NCI-H187 (cell line): ENCODE results near the gene PID1.

Source experiments
- DNase-seq, 2 experiments: peaks; one replicate each; lab custom pipeline; 2025; lab: John Stamatoyannopoulos, UW

PID1 gene, protein sequence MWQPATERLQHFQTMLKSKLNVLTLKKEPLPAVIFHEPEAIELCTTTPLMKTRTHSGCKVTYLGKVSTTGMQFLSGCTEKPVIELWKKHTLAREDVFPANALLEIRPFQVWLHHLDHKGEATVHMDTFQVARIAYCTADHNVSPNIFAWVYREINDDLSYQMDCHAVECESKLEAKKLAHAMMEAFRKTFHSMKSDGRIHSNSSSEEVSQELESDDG

GRCh38 chr2:229270551-229271410, at the start of gene PID1:
PID1 (minus strand) TSS chr2:229271287; CDS start chr2:229271043, 244 bp downstream.
- no peak for DNase-seq

GRCh38 chr2:229319558-229319957, 48.5 kb upstream of the PID1 start:
- no peak for DNase-seq

GRCh38 chr2:229314117-229314516, 43.0 kb upstream of the PID1 start:
- no peak for DNase-seq

- DNase-seq, result no peak
Measured at GRCh38 chr2:229313591-229313990, 42.5 kb upstream of the PID1 start.

GRCh38 chr2:229301237-229301636, 30.1 kb upstream of the PID1 start:
- DNase-seq, result no peak

DNA sequence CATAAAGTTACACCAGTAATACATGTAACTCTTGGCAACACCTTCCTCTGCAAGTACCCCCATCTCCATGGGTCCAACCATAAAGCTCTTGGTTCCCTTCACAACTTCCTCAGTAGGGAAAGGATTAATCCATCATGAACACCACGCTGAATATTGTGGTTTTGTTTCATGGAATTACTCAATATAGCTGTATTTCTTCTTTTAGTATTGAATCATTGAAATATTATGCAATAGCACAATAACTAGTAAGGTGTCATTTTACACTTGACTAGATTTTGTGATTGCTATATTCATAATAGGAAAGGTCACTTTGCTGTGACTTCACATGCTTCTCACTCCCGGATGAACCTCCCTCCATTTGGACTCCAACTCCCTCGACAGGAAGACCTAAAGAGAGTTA, 29.7 kb upstream of the PID1 start:
- no peak for DNase-seq

DNA sequence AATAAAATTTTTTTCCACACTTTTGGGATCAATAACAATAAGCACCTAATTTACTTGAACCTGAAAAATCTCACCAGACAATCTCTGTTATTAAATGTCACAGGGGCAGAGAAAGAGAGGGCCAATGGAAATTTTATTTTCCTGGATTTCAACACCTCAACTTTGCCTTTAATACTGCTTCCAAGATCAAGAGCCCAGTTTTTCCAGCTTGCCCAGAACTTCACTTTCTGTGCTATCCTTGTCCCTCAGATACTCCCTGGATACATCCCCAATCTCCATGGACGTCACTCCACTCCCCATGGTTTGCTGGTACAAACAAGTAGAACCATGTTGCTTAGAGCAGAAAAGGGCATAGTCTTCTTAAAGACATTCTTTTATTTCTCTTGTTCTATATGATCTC, 29.3 kb upstream of the PID1 start:
- DNase-seq, result no peak

DNA sequence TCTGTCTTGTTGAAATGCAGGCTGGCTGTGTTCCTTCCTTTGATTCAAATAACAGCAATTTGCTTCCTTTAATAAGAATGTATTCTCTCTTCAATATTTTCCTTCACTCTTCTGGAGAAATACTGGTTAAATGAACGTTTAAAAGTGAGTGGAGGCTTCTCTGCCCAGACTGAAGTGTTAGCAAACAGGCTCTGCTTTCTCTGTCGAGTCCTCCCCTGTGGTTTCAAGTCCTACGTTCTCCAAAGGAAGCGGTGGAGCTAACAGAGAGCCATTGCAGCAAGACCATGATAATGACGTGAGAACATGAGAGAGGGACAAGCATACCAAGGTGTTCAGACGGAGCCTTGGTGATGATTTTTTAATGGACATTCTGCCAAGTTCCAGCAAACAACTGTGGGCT, 26.2 kb upstream of the PID1 start:
- DNase-seq, result no peak

DNA sequence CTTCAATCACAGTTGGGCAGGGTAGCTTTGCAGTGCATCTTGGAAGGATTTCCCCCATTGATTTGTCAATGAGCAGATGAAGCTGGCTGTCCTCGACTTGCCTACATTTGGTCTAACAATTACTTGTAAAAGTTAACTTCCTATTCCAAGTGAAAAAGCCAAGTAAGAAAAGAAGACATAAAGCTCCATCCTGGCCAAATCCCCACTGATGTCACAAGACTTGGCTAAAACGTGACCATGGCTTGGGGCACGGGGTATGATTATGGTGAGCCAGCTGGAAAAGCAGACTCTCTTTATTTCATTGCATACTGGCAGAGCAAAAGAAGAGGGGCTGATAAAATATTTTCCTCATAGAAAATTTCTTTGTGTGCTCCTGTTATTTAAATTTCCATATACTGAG, 25.4 kb upstream of the PID1 start:
- DNase-seq, result no peak

DNA sequence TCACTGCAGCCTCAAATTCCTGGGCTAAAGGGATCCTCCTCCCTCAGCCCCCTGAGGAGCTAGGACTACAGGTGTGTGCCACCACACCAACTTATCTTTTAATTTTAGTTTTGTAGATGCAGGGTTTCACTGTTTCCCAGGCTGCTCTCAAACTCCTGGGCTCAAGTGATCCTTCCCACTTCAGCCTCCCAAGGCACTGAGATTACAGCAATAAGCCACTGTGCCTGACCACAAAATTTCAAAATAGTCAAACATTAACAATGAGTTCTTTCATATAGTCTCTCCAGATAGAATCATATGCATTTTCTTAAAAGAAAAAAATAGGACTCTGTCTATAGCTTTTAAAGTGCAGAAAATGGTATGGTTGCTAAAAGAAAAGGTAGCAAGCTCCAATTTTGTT, 24.9 kb upstream of the PID1 start:
- no peak for DNase-seq

GRCh38 chr2:229287823-229288222, 16.7 kb upstream of the PID1 start:
- DNase-seq, result no peak

- no peak for DNase-seq
Measured at GRCh38 chr2:229282758-229283546, 11.9 kb upstream of the PID1 start.

DNA sequence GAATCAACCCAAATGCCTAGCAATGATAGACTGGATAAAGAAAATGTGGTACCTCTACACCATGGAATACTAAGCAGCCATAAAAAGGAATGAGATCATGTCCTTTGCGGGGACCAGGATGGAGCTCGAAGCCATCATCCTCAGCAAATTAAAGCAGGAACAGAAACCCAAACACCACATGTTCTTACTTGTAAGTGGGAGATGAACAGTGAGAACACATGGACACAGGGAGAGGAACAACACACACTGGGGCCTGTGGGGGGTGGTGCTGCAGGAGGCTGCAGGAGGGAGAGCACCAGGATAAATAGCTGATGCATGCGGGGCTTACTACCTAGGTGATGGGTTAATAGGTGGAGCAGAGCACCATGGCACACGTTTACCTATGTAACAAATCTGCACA, 8.4 kb upstream of the PID1 start:
- no peak for DNase-seq

DNA sequence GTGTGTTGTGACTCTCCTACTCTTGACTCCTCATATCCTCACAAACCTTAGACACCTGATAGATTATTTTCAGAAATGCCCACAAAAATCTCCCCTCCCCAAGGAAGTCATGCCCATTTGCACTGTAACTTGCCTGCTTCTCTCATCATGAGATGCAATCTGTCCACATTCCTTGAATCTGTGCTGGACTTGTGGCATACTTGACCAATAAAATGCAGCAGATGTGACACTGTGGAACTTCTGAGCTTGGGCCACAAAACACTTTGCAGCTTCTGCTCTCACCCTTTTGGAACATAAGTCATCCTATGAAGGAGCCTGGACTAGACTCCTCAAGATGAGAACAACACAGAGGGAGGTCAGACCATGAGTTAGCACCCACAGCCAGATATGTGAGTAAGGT, 4.4 kb upstream of the PID1 start:
- DNase-seq, result no peak

GRCh38 chr2:229273723-229274338, 2.7 kb upstream of the PID1 start:
- DNase-seq, result peak; percentile 18 to 41

- no peak for DNase-seq
Measured at GRCh38 chr2:229273006-229273722, 2.1 kb upstream of the PID1 start.

DNA sequence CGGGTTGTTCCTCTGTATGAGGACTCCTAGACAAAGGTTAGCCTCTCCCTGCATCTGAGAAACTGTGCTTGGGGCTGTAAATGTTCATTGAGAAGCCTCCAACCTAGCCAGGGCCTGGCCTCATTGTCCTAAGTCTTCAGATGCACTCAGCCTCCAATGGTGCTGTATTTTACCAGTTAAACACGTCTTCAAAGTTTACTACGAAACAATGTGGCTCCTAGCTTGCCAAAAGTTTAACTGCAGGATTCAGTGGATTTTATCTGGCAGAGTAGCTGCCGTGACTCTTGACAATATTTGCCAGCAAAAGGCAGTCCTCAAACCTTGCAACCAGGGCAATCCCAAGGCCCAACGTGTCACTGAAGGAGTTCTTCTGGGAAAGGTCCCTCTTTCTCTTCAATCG, 1.1 kb downstream of the PID1 start:
- DNase-seq, result no peak

GRCh38 chr2:229269146-229269545, 1.9 kb downstream of the PID1 start:
- DNase-seq, result no peak

DNA sequence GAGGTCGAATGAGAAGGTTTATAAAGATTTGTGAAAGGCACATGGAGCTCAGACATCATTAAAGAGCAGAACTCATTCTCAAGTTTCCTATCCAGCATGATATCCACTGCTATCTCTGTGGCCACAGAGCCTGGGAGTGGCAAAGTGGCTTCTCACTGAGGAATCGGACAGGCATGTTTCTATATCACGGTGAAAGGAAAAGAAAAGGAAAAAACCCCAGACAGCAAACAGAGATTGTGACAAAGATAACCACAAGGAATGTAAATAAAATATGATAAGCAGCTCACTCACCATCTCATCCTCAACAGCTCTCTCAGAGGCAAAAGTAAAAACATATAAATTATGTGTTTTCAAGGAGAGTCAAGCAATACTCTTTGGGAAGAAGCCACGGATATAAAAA, 2.5 kb downstream of the PID1 start:
- DNase-seq, result no peak

GRCh38 chr2:229267080-229267479, 4.0 kb downstream of the PID1 start:
- DNase-seq, result no peak

GRCh38 chr2:229265727-229266126, 5.4 kb downstream of the PID1 start:
- no peak for DNase-seq

GRCh38 chr2:229261599-229261998, 9.5 kb downstream of the PID1 start:
- no peak for DNase-seq
